Fibroblast of lung (primary cell): ENCODE data around the gene RPL9. TPM values are rescaled to one million over a fixed set of nuclear protein-coding genes. Genes with fewer than 3 reads are reported as not detected.

Source experiments
- DNase-seq, 2 donors: peaks; one replicate each; pipeline versions ENCODE4 v3.0.0 to v3.0.0-alpha.2; 2010; ENCODE audit warnings: low read depth in 2 of 2
- H2AFZ ChIP-seq: 2 replicates; pipeline ENCODE4 v1.5.1; 2012; ENCODE audit warnings: low read length, control low read depth, inconsistent platforms
- H3K27ac ChIP-seq: 2 replicates; pipeline ENCODE4 v1.5.1; 2011; ENCODE audit warnings: low read length, control low read depth; ENCODE audit not compliant: insufficient read depth
- H3K27me3 ChIP-seq: 2 replicates; pipeline ENCODE4 v1.5.1; 2011; ENCODE audit warnings: mild to moderate bottlenecking, low read length; ENCODE audit not compliant: control insufficient read depth, insufficient read depth
- H3K36me3 ChIP-seq: 2 replicates; pipeline ENCODE4 v1.5.1; 2011; ENCODE audit warnings: low read length; ENCODE audit not compliant: control insufficient read depth, insufficient read depth
- H3K4me1 ChIP-seq: 2 replicates; pipeline ENCODE4 v1.5.1; 2011; ENCODE audit warnings: low read length; ENCODE audit not compliant: control insufficient read depth, insufficient read depth; ENCODE audit errors: extremely low read depth
- H3K4me2 ChIP-seq: 2 replicates; pipeline ENCODE4 v1.5.1; 2011; ENCODE audit warnings: low read length, control low read depth; ENCODE audit not compliant: insufficient read depth; ENCODE audit errors: extremely low read depth
- H3K4me3 ChIP-seq, 4 experiments: fragments of 200-600 bp in 1 of 4; sonication (generic) in 1 of 4; replicated peaks in 1 of 4; 2 replicates each; pipeline ENCODE4 v1.5.1; 2011 to 2016; ENCODE audit warnings: low read length in 4 of 4, low read depth in 3 of 4, mild to moderate bottlenecking in 3 of 4, control low read depth in 2 of 4, inconsistent platforms in 1 of 4, mixed read lengths in 1 of 4; ENCODE audit not compliant: insufficient read depth in 1 of 4; ENCODE audit errors: control extremely low read depth in 1 of 4
- H3K79me2 ChIP-seq: 2 replicates; pipeline ENCODE4 v1.5.1; 2012; ENCODE audit warnings: mild to moderate bottlenecking, low read length, inconsistent platforms; ENCODE audit not compliant: control insufficient read depth, insufficient read depth
- H3K9ac ChIP-seq: 2 replicates; pipeline ENCODE4 v1.5.1; 2011; ENCODE audit warnings: mild to moderate bottlenecking, low read length, control low read depth; ENCODE audit not compliant: insufficient read depth
- H3K9me3 ChIP-seq: 2 replicates; pipeline ENCODE4 v1.5.1; 2012; ENCODE audit warnings: low read depth, low read length; ENCODE audit not compliant: control insufficient read depth, insufficient read depth
- H4K20me1 ChIP-seq: 2 replicates; pipeline ENCODE4 v1.5.1; 2011; ENCODE audit warnings: low read length; ENCODE audit not compliant: control insufficient read depth, insufficient read depth; ENCODE audit errors: extremely low read depth
- EZH2 ChIP-seq: IDR thresholded peaks from 2 replicates; pipeline ENCODE4 v1.5.1; 2012; ENCODE audit warnings: low read length, control low read depth, mild to moderate bottlenecking; ENCODE audit errors: missing control alignments
- polyA plus RNA-seq, 2 donors: library from polyadenylated mRNA; depleted of rRNA in 1 of 2; stranded (reverse) in 1 of 2; unstranded in 1 of 2; fragments of >200 nt; gene quantifications; 2 replicates each; pipeline ENCODE4 v1.2.1, GENCODE V29; 2011 to 2012; ENCODE audit warnings: missing spikeins in 1 of 2
- total RNA-seq: library from RNA; depleted of rRNA; stranded (reverse); fragments of >200 nt; gene quantifications from 2 replicates; pipeline ENCODE4 v1.2.1, GENCODE V29; 2014
- TF ChIP-seq, protein P1 (sequence below), 2 donors: IDR thresholded peaks in 1 of 2; conservative IDR thresholded peaks in 1 of 2; 1 replicate in 1 of 2; 2 replicates in 1 of 2; pipeline ENCODE4 v1.5.1; 2011 to 2012; ENCODE audit warnings: low read length in 2 of 2, control low read depth in 1 of 2, inconsistent platforms in 1 of 2, low read depth in 1 of 2, mild to moderate bottlenecking in 1 of 2

The RPL9 gene
- total and polyA plus RNA-seq, 2 donors (not counting 1 experiment from before 2014, with no cell fraction given): 1,426 to 2,253 TPM

DNA sequence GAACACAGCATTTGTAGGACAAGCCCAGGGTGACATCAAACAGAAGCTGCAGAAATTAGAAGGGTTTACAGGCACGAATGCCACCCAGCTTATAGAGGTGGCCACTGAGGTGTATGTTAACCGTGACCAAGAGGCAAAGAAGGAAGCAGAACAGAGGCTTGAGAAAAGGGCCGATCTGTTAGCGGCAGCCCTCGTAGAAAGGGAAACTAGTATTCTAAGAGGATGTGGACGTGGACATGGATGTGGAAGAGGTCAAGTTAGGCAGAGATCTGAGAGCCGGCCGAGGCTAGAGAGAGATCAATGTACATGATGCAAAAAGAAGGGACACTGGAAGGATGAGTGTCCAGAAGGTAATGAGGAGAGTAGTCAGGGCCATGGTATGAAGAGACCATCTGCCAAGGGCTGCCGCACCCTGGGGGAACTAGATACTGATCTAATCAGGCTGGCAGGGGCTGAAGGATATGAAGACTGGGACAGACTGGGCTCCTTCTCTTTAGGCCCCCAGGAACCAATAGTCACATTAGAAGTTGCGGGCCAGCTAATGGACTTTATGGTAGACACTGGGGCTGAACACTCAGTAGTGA, 27.6 kb upstream of the RPL9 start:
- H3K9me3 ChIP-seq: no peaks in the 10 kb centered on the region
- no peaks in the 10 kb centered on the region for H4K20me1 ChIP-seq
- no peak overlapping the region for H3K27ac ChIP-seq
- H3K27me3 ChIP-seq: no peaks in the 10 kb centered on the region
- TF ChIP-seq, protein P1, sequence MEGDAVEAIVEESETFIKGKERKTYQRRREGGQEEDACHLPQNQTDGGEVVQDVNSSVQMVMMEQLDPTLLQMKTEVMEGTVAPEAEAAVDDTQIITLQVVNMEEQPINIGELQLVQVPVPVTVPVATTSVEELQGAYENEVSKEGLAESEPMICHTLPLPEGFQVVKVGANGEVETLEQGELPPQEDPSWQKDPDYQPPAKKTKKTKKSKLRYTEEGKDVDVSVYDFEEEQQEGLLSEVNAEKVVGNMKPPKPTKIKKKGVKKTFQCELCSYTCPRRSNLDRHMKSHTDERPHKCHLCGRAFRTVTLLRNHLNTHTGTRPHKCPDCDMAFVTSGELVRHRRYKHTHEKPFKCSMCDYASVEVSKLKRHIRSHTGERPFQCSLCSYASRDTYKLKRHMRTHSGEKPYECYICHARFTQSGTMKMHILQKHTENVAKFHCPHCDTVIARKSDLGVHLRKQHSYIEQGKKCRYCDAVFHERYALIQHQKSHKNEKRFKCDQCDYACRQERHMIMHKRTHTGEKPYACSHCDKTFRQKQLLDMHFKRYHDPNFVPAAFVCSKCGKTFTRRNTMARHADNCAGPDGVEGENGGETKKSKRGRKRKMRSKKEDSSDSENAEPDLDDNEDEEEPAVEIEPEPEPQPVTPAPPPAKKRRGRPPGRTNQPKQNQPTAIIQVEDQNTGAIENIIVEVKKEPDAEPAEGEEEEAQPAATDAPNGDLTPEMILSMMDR (conservative IDR thresholded peaks at IDR 0.05 in 1 of 2, IDR thresholded peaks at IDR 0.05 in 1 of 2; ENCODE audit: low read depth in 1 of 2, low read length in 2 of 2): no peak
- no peak for TF ChIP-seq EZH2
- no peaks in the 10 kb centered on the region for H3K79me2 ChIP-seq
- H2AFZ ChIP-seq: no peak overlapping the region
- H3K4me3 ChIP-seq: no peak overlapping the region
- no peak for DNase-seq
- no peaks in the 10 kb centered on the region for H3K4me1 ChIP-seq
- H3K36me3 ChIP-seq: no peaks in the 10 kb centered on the region
- H3K9ac ChIP-seq: no peak overlapping the region
- no peak overlapping the region for H3K4me2 ChIP-seq

DNA sequence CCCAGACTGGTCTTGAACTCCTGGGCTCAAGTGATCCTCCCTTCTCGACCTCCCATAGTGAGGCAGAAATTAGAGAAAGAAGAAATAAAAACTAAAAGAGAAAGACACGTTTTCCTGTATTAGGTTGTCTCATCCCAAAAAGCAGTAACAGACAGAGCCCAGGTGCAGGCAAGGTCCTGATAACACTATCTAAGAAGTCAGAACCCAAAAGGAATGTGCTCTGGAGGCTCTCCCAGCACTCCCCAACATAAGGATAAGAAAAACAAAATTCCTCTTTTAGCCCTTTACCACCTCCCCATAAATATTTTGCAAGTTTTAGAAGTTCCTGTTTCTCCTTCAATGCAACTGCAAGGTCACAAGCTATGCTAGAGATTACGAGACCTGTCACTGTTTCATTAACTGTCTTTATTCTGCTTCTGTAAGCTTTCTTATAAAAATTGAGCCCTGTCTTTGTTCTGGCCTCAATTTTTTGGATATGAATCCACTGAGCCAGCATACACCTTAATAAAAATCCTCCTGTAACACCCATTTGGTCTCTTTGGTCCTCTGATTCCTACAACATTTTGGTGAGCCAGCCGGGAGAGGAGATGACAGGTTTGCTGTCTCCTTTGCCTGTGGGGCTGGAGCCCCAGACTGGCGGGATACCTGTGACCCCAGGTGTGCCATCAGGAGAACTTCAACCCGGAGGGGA, 26.0 kb upstream of the RPL9 start:
- H2AFZ ChIP-seq: no peak overlapping the region
- H4K20me1 ChIP-seq: no peaks in the 10 kb centered on the region
- H3K4me3 ChIP-seq: no peak overlapping the region
- H3K36me3 ChIP-seq: no peaks in the 10 kb centered on the region
- no peak overlapping the region for H3K9ac ChIP-seq
- no peaks in the 10 kb centered on the region for H3K27me3 ChIP-seq
- no peaks in the 10 kb centered on the region for H3K79me2 ChIP-seq
- no peaks in the 10 kb centered on the region for H3K4me1 ChIP-seq
- no peak for DNase-seq
- no peak for TF ChIP-seq EZH2
- TF ChIP-seq, protein P1 (conservative IDR thresholded peaks at IDR 0.05 in 1 of 2, IDR thresholded peaks at IDR 0.05 in 1 of 2; ENCODE audit: low read depth in 1 of 2, low read length in 2 of 2): no peak
- no peaks in the 10 kb centered on the region for H3K9me3 ChIP-seq
- H3K4me2 ChIP-seq: no peak overlapping the region
- no peak overlapping the region for H3K27ac ChIP-seq

DNA sequence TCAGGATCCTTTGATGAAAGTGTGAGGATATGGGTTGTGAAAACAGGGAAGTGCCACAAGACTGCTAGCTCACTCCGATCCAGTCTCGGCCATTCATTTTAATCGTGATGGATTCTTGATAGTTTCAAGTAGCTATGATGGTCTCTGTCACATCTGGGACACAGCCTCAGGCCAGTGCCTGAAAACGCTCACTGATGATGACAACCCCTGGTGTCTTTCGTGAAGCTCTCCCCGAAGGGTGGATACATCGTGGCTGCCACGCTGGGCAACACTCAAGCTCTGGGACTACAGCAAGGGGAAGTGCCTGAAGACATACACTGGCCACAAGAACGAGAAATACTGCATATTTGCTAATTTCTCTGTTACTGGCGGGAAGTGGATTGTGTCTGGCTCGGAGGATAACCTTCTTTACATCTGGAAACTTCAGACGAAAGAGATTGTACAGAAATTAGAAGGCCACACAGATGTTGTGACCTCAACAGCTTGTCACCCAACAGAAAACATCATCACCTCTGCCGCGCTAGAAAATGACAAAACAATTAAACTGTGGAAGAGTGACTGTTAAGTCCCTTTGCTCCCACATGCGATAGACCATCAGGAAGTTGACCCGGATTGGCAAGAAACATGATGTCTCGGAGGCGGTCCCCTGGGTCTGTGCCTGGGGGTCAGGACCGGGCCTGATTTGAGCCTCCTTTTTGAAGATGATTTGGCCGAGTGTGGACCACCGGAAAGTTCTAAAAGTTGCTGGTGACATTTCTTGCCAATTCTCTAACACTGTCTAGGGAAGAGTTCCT, 22.4 kb upstream of the RPL9 start:
- DNase-seq: no peak
- H3K9ac ChIP-seq: no peak overlapping the region
- no peaks in the 10 kb centered on the region for H3K9me3 ChIP-seq
- no peaks in the 10 kb centered on the region for H3K4me1 ChIP-seq
- H3K27me3 ChIP-seq: no peaks in the 10 kb centered on the region
- no peak overlapping the region for H3K4me3 ChIP-seq
- H3K4me2 ChIP-seq: no peak overlapping the region
- no peaks in the 10 kb centered on the region for H4K20me1 ChIP-seq
- TF ChIP-seq EZH2: no peak
- TF ChIP-seq, protein P1 (conservative IDR thresholded peaks at IDR 0.05 in 1 of 2, IDR thresholded peaks at IDR 0.05 in 1 of 2; ENCODE audit: low read depth in 1 of 2, low read length in 2 of 2): no peak
- no peak overlapping the region for H3K27ac ChIP-seq
- H2AFZ ChIP-seq: no peak overlapping the region
- H3K79me2 ChIP-seq: no peaks in the 10 kb centered on the region
- H3K36me3 ChIP-seq: no peaks in the 10 kb centered on the region
